BJ (cell line): ENCODE results near the gene IL10RA. TPM values are rescaled to one million over a fixed set of nuclear protein-coding genes. Genes with fewer than 3 reads are reported as not detected.

Experiments
- CTCF ChIA-PET: fragments of 350-600 bp; formaldehyde crosslinking; extraction: SDS; loops from one replicate; lab custom pipeline; 2021; ENCODE audit warnings: antibody characterized with exemption, inconsistent platforms; lab: Yijun Ruan, JAX
- POLR2A ChIA-PET: fragments of 300-600 bp; sonication (Branson Sonifier 250); formaldehyde crosslinking; extraction: SDS; loops from one replicate; lab custom pipeline; 2021; ENCODE audit warnings: antibody characterized with exemption; lab: Charles Lee
- DNase-seq: peaks from one replicate; pipeline ENCODE4 v3.0.0-alpha.2; 2011; ENCODE audit warnings: low read depth
- H3K27me3 ChIP-seq: 2 replicates; pipeline ENCODE4 v1.6.0; 2011; ENCODE audit warnings: low read length; ENCODE audit not compliant: control insufficient read depth, insufficient read depth
- H3K36me3 ChIP-seq: 2 replicates; pipeline ENCODE4 v1.5.1; 2011; ENCODE audit warnings: low read length; ENCODE audit not compliant: control insufficient read depth, insufficient read depth
- H3K4me3 ChIP-seq: 2 replicates; pipeline ENCODE4 v1.5.1; 2011; ENCODE audit warnings: low read depth, mild to moderate bottlenecking, control low read depth, low read length
- CTCF ChIP-seq: IDR thresholded peaks from 2 replicates; pipeline ENCODE4 v1.5.1; 2011; ENCODE audit warnings: low read depth, mild to moderate bottlenecking, control low read depth, inconsistent platforms, low read length, moderate library complexity; ENCODE audit not compliant: insufficient read depth
- polyA plus RNA-seq: library from polyadenylated mRNA; depleted of rRNA; stranded (reverse); fragments of >200 nt; gene quantifications from 2 replicates; pipeline ENCODE4 v1.2.3, GENCODE V29; 2011

Gene IL10RA
- polyA plus RNA-seq, 1 experiment = not detected

- POLR2A ChIA-PET = no interaction called here
- H3K27me3 ChIP-seq = no peaks in the 10 kb centered on the region
- CTCF ChIA-PET = no interaction called here
- no peaks in the 10 kb centered on the region for H3K36me3 ChIP-seq
- TF ChIP-seq CTCF = no peak
- no peak overlapping the region for H3K4me3 ChIP-seq
- DNase-seq = no peak
These were observed 23.9 kb downstream of the IL10RA start for GRCh38 chr11:118009864-118010737.

DNA sequence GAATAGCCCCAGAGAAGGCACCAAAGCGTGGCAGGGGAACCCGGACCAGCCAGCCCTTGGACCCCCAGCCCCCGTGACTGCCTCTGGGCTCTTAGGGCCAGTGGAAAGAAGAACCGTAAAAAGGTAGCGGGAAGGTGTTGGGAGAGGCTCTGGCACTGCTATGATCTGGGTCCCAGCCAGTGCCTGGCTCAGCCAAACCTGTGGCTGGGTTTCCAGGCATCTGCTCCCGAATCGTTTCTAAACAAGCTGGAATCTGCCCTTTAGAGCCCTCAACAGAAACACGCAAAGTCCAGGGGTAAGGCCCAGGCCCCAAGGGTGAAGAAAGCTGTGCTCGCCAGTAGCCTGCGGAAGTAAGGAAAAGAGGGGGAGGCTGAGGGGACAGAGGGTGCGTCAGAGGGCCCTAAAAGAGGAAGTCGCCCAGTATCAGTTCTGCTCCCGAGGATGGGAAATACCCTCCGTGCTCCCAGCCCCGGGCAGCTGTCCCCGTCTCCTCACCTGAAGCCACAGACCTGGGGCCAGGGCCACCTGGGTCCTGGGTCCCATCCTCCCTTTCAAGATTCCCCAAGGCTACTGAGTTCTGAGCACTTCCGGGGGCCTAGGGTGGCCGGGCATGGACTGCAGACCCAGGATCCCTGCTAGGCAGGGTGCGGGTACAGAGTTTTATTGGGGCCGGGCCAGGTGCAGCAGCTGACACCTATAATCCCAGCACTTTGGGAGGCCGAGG is 24.7 kb downstream of the IL10RA start:
- TF ChIP-seq CTCF = no peak
- POLR2A ChIA-PET = no interaction called here
- Histone ChIP-seq H3K27me3 (no peaks in the 10 kb centered on the region), H3K36me3 (no peaks in the 10 kb centered on the region), H3K4me3 (no peak overlapping the region)
- CTCF ChIA-PET = no interaction called here
- DNase-seq = no peak

GRCh38 chr11:118012083-118012669 is 26.0 kb downstream of the IL10RA start:
- TF ChIP-seq CTCF = no peak

DNA sequence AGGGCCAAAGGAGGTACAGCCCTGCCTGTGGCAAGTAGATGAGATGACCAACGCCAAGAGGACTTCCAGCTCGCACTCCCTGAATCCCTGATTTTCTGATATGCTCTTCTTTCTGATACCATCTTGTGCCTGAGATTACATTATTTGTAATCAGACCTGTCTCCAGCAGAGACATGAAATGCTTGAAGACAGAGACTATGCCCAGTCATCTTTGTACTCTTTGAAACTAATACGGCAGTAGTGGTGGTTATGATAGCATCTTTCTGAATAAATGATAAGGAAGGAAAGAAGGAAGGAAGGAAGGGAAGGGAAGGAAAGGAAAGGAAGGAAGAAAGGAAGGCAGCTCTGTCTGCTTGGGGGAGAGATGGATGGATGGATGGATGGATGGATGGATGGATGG is 27.8 kb downstream of the IL10RA start:
- TF ChIP-seq CTCF = no peak
- POLR2A ChIA-PET = no interaction called here
- Histone ChIP-seq H3K27me3 (no peaks in the 10 kb centered on the region), H3K4me3 (no peak overlapping the region), H3K36me3 (no peaks in the 10 kb centered on the region)
- CTCF ChIA-PET = no interaction called here
- DNase-seq = no peak

More at GRCh38 chr11:118012083-118012669, 26.0 kb downstream of the IL10RA start:
- CTCF ChIA-PET = interaction anchor here (0.5 kb wide), 1 partner anchor 20 kb away, joined by 3 read pairs; no protein-coding TSS in a partner anchor
- no peaks in the 10 kb centered on the region for H3K27me3 ChIP-seq
- DNase-seq = no peak
- POLR2A ChIA-PET = no interaction called here
- no peak overlapping the region for H3K4me3 ChIP-seq
- H3K36me3 ChIP-seq = no peaks in the 10 kb centered on the region

DNA sequence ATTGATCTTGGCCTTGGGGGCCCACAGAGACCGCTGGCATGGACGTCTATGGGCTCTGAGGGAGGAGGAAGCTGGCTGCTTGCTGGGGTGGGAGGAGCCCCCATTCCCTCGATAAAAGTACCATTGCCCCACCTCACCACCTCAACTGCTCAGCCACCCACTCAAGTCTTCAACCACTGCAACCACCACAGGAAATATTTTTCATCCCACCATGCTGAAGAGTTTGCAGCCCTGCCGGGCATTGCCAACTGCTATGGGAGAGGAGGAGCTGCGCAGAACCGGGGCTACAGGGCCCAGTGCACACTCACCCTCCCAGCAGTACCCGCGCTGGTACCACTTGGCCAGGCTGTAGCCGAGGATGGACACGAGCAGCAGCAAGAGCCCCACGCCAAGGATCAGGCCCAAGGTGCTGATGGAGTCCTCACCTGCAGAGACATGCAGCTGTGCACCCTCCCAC is 29.2 kb downstream of the IL10RA start:
- ChIA-PET CTCF (interaction anchor here (0.6 kb wide), 1 partner anchor 69 kb away, joined by 3 read pairs; no protein-coding TSS in a partner anchor), POLR2A (no interaction called here)
- TF ChIP-seq CTCF = no peak
- H3K4me3 ChIP-seq = no peak overlapping the region
- DNase-seq = no peak
- no peaks in the 10 kb centered on the region for H3K36me3 ChIP-seq
- H3K27me3 ChIP-seq = no peaks in the 10 kb centered on the region
